ENCODE measurements around the gene YARS2.
A peak's percentile ranks its signal among the peaks of the same experiment; 100 is the strongest.

Gene YARS2

GRCh38 chr12:32755654-32756475, at the start of gene YARS2:
Gene YARS2 (minus strand): TSS chr12:32755897. CDS start chr12:32755874, 23 bp downstream.
- peak; percentile 85 for DNase-seq

- DNase-seq: no peak
Measured at GRCh38 chr12:32804301-32804700, 48.6 kb upstream of the YARS2 start.

GRCh38 chr12:32801269-32801980, 45.7 kb upstream of the YARS2 start:
- no peak for DNase-seq

GRCh38 chr12:32794281-32794680, 38.6 kb upstream of the YARS2 start:
- no peak for DNase-seq

- DNase-seq: no peak
Measured at GRCh38 chr12:32789916-32790315, 34.2 kb upstream of the YARS2 start.

GRCh38 chr12:32789446-32789845, 33.7 kb upstream of the YARS2 start:
- no peak for DNase-seq

GRCh38 chr12:32788405-32788804, 32.7 kb upstream of the YARS2 start:
- no peak for DNase-seq

GRCh38 chr12:32785557-32785956, 29.9 kb upstream of the YARS2 start:
- DNase-seq: no peak

GRCh38 chr12:32783029-32783428, 27.3 kb upstream of the YARS2 start:
- no peak for DNase-seq

GRCh38 chr12:32780071-32780470, 24.4 kb upstream of the YARS2 start:
- no peak for DNase-seq

- no peak for DNase-seq
Measured at GRCh38 chr12:32777691-32778175, 22.0 kb upstream of the YARS2 start.

- DNase-seq: no peak
Measured at GRCh38 chr12:32777159-32777558, 21.5 kb upstream of the YARS2 start.

- no peak for DNase-seq
Measured at GRCh38 chr12:32776258-32776657, 20.6 kb upstream of the YARS2 start.

- no peak for DNase-seq
Measured at GRCh38 chr12:32773691-32774090, 18.0 kb upstream of the YARS2 start.

- no peak for DNase-seq
Measured at GRCh38 chr12:32770141-32770540, 14.4 kb upstream of the YARS2 start.

GRCh38 chr12:32768518-32768917, 12.8 kb upstream of the YARS2 start:
- no peak for DNase-seq

GRCh38 chr12:32765906-32766305, 10.2 kb upstream of the YARS2 start:
- no peak for DNase-seq

- DNase-seq: no peak
Measured at GRCh38 chr12:32761716-32762115, 6.0 kb upstream of the YARS2 start.

GRCh38 chr12:32757157-32757556, 1.5 kb upstream of the YARS2 start:
- DNase-seq: no peak

- no peak for DNase-seq
Measured at GRCh38 chr12:32756476-32757066, 874 bp upstream of the YARS2 start.

- peak; percentile 64 for DNase-seq
Measured at GRCh38 chr12:32755051-32755653, 545 bp downstream of the YARS2 start.

GRCh38 chr12:32754111-32754510, 1.6 kb downstream of the YARS2 start:
- DNase-seq: no peak

- no peak for DNase-seq
Measured at GRCh38 chr12:32753605-32754004, 2.1 kb downstream of the YARS2 start.
